Spleen (tissue), 11 donors: ENCODE measurements around the gene HEG1. TPM values are rescaled to one million over a fixed set of nuclear protein-coding genes. Genes with fewer than 3 reads are reported as not detected.

ENCODE experiments used
- DNase-seq: peaks from one replicate; pipeline ENCODE4 v3.0.0-alpha.2; 2020
- H3K27ac ChIP-seq, 8 donors: fragments of 200-600 bp; sonication (generic) in 7 of 8; 1 replicate in 4 of 8; 2 replicates in 4 of 8; pipeline versions ENCODE4 v1.5.0 to v1.8.0; 2016 to 2021; ENCODE audit warnings: inconsistent platforms in 4 of 8, mild to moderate bottlenecking in 4 of 8, moderate library complexity in 1 of 8
- H3K27me3 ChIP-seq, 7 donors: fragments of 200-600 bp; sonication (generic) in 6 of 7; replicated peaks in 1 of 7; 1 replicate in 4 of 7; 2 replicates in 3 of 7; pipeline versions ENCODE4 v1.5.0 to v1.8.0; 2016 to 2021; ENCODE audit warnings: inconsistent platforms in 3 of 7, mild to moderate bottlenecking in 1 of 7
- H3K36me3 ChIP-seq, 6 donors: fragments of 200-600 bp; sonication (generic) in 5 of 6; 1 replicate in 4 of 6; 2 replicates in 2 of 6; pipeline versions ENCODE4 v1.5.0 to v1.8.0; 2016 to 2021; ENCODE audit warnings: inconsistent platforms in 2 of 6
- H3K4me1 ChIP-seq, 6 donors: fragments of 200-600 bp; sonication (generic) in 5 of 6; 1 replicate in 3 of 6; 2 replicates in 3 of 6; pipeline versions ENCODE4 v1.5.0 to v1.8.0; 2016 to 2021; ENCODE audit warnings: inconsistent platforms in 3 of 6
- H3K4me3 ChIP-seq, 8 donors: fragments of 200-600 bp; sonication (generic) in 7 of 8; 1 replicate in 4 of 8; 2 replicates in 4 of 8; pipeline versions ENCODE4 v1.5.0 to v1.8.0; 2016 to 2021; ENCODE audit warnings: inconsistent platforms in 4 of 8, mild to moderate bottlenecking in 4 of 8, moderate library complexity in 2 of 8
- H3K9me3 ChIP-seq, 8 donors: fragments of 200-600 bp; sonication (generic) in 7 of 8; 1 replicate in 4 of 8; 2 replicates in 4 of 8; pipeline versions ENCODE4 v1.5.0 to v1.8.0; 2016 to 2021; ENCODE audit warnings: inconsistent platforms in 4 of 8
- POLR2A ChIP-seq, 3 donors: fragments of 450-650 bp; IDR thresholded peaks; one replicate each; pipeline ENCODE4 v1.5.1; 2017; ENCODE audit warnings: antibody characterized with exemption in 3 of 3, mild to moderate bottlenecking in 1 of 3
- POLR2AphosphoS5 ChIP-seq, 3 donors: sonication (generic); formaldehyde crosslinking; IDR thresholded peaks; one replicate each; pipeline ENCODE4 v1.5.1; 2017; ENCODE audit warnings: antibody characterized with exemption in 3 of 3
- WGBS, 5 donors: extraction: QIAGEN DNeasy Blood & Tissue Kit in 3 of 5; methylation state at CpG; one replicate each; pipeline versions ENCODE4 v1.1.5 to v1.1.7; 2013 to 2018; 5-methylcytosine and 5-hydroxymethylcytosine counted together
- intact Hi-C: fragments of 100-400 bp; cut with DNase I; formaldehyde crosslinking; loops from one replicate; pipeline ENCODE4 v1.15.0; 2023; ENCODE audit warnings: low total_unique reads
- polyA plus RNA-seq, 3 donors: library from polyadenylated mRNA; stranded (reverse); fragments of 200-250 nt; gene quantifications; one replicate each; pipeline ENCODE4 v1.2.1, GENCODE V29; 2013
- total RNA-seq, 7 donors: library from RNA; depleted of rRNA in 3 of 7; stranded (reverse); fragments of >200 nt in 3 of 7; fragmentation: NEBNext Ultra II Directional in 4 of 7; extraction: Animal tissue kit (Norgen Biotek cat#: 25700) in 4 of 7; gene quantifications; one replicate each; pipeline versions ENCODE4 v1.1.0 to v1.2.1, GENCODE V29; 2016 to 2021
- TF ChIP-seq, protein P1 (sequence below), 11 experiments: fragments of 200-600 bp in 7 of 11; fragments of 450-650 bp in 4 of 11; sonication (generic) in 4 of 11; IDR thresholded peaks in 8 of 11; conservative IDR thresholded peaks in 3 of 11; 1 replicate in 7 of 11; 2 replicates in 4 of 11; pipeline versions ENCODE4 v1.4.0 to v1.8.0; 2016 to 2021; ENCODE audit warnings: antibody characterized with exemption in 11 of 11, inconsistent platforms in 4 of 11, mild to moderate bottlenecking in 1 of 11
- donor health status: healthy with polysubstance abuse.
- donor health status: DM: no; HTN: no; CAD: no; lungs with moderate emphysema.
- donor health status: DM: no; HTN: no; CAD: no.
- donor health status: Bipolar disorder and iron deficiency.
- donor health status: healthy.
- donor health status: DM: no; HTN: no; CAD: no.
- donor health status: DM: yes; HTN: yes; CAD: no.

Gene HEG1
- total and polyA plus RNA-seq, 10 donors = 3.1 to 87.9 (median 64.7) TPM

DNA sequence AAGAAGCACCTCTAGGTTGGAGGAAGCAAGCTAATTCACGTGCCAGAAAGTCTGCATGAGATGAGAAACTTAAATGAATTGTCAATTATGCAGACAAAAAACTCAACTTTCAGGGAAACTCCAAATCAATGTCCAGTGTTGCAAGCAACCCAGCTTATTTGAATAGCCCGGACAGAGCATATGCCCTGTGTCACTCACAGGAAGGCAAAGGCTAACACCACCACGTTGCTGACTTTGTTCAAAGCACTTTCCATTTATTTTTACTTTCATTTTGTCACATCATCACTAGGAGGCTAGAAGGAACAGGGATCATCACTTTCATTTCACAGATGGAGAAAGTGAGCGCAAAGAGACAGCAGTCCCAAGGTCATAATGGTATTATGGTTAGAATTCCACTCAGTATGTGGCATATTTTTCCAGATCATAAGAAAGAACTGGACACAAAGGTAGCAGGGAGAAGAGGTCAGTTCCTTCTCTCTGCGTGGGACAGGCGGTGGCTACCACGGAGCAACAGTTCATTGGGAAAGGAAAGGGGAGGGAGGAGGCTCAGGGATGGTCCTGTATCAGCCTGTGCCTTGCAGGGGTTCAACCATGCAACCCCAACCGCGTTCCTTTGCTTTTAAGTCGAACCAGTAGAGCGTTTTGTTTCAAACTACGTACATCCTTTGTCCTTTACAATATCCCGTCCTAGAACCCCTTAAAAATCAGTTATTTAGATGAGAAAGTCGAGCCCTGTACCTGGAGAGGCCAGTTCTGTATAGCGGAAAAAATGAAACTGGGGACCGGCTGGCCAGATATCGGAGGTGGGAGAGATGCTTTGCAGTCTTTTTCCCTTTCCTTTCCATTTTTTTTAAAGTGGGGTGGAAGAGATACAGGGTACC, 1.1 kb downstream of the HEG1 start:
- intact Hi-C loops = loop anchor here (10.0 kb wide), 2 partner anchors 60 to 90 kb away; no protein-coding TSS in a partner anchor
- H3K27me3 ChIP-seq = peaks cover 0 to 4% (median 0%) of the 10 kb centered on the region in 7 donors
- DNase-seq = peak; percentile 72
- H3K27ac ChIP-seq = peak overlapping the region; percentile 64 to 94 (median 90)
- peak overlapping the region; percentile 71 to 90 (median 76) for H3K4me3 ChIP-seq
- 2 to 4% (median 2%) methylated on average over 17 of the region's 17 CpGs for WGBS, 5 donors
- TF ChIP-seq, protein P1, sequence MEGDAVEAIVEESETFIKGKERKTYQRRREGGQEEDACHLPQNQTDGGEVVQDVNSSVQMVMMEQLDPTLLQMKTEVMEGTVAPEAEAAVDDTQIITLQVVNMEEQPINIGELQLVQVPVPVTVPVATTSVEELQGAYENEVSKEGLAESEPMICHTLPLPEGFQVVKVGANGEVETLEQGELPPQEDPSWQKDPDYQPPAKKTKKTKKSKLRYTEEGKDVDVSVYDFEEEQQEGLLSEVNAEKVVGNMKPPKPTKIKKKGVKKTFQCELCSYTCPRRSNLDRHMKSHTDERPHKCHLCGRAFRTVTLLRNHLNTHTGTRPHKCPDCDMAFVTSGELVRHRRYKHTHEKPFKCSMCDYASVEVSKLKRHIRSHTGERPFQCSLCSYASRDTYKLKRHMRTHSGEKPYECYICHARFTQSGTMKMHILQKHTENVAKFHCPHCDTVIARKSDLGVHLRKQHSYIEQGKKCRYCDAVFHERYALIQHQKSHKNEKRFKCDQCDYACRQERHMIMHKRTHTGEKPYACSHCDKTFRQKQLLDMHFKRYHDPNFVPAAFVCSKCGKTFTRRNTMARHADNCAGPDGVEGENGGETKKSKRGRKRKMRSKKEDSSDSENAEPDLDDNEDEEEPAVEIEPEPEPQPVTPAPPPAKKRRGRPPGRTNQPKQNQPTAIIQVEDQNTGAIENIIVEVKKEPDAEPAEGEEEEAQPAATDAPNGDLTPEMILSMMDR (IDR thresholded peaks at IDR 0.05 in 8 of 11, conservative IDR thresholded peaks at IDR 0.05 in 3 of 11) = peak in 3 of 11 experiments; percentile 19 to 31 (median 30)
- TF ChIP-seq POLR2A (IDR thresholded peaks at IDR 0.05) (peak in 1 of 3 donors; percentile 43), POLR2AphosphoS5 (IDR thresholded peaks at IDR 0.05) (peak in 2 of 3 donors; percentile 32 to 50)
- H3K4me1 ChIP-seq = peaks cover 37 to 62% (median 52%) of the 10 kb centered on the region in 6 donors
- no peaks in the 10 kb centered on the region for H3K9me3 ChIP-seq
- peaks cover 0 to 5% (median 0%) of the 10 kb centered on the region in 6 donors for H3K36me3 ChIP-seq

- intact Hi-C loops = loop anchor here (10.0 kb wide), 2 partner anchors 61 to 91 kb away; no protein-coding TSS in a partner anchor
- Histone ChIP-seq H3K27me3 (peaks cover 0 to 4% (median 0%) of the 10 kb centered on the region in 7 donors), H3K4me3 (peak overlapping the region; percentile 71 to 90 (median 76)), H3K36me3 (peaks cover 0 to 5% (median 0%) of the 10 kb centered on the region in 6 donors), H3K9me3 (no peaks in the 10 kb centered on the region), H3K4me1 (peaks cover 37 to 68% (median 52%) of the 10 kb centered on the region in 6 donors), H3K27ac (peak overlapping the region; percentile 64 to 94 (median 90))
- WGBS, 5 donors = 62 to 81% (median 78%) methylated on average over 7 of the region's 7 CpGs
- DNase-seq = no peak
- TF ChIP-seq POLR2A (IDR thresholded peaks at IDR 0.05) (no peak), POLR2AphosphoS5 (IDR thresholded peaks at IDR 0.05) (no peak)
- TF ChIP-seq, protein P1 (IDR thresholded peaks at IDR 0.05 in 8 of 11, conservative IDR thresholded peaks at IDR 0.05 in 3 of 11) = no peak
Measured at GRCh38 chr3:125054062-125054448, 1.7 kb downstream of the HEG1 start.

DNA sequence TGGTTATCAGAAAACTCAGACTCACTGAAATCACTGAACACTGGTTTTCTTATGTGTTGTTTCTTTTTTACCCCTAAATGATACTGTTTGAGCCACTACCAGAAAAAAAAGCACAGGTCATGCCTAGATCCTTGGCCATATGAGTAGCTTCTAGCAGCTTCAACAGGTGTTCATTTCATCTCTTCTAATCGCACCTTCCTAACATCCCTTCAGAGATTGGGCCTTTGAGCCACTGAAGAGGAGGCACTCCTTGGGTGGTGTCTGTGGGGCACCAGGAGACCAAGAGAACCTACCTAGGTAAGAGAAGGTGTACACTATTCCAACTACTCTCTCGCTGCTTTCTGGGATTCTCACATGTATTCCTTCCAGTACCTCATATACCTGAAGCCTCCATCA, 2.5 kb downstream of the HEG1 start:
- no peak for TF ChIP-seq POLR2A (IDR thresholded peaks at IDR 0.05)
- TF ChIP-seq, protein P1 (IDR thresholded peaks at IDR 0.05 in 8 of 11, conservative IDR thresholded peaks at IDR 0.05 in 3 of 11) = no peak
- TF ChIP-seq POLR2AphosphoS5 (IDR thresholded peaks at IDR 0.05) = no peak
- DNase-seq = peak; percentile 23
- H3K27ac ChIP-seq = peak overlapping the region; percentile 71 to 94 (median 90)
- H3K4me1 ChIP-seq = peaks cover 37 to 75% (median 55%) of the 10 kb centered on the region in 6 donors
- intact Hi-C loops = loop anchor here (10.0 kb wide), 2 partner anchors 61 to 91 kb away; no protein-coding TSS in a partner anchor
- peak overlapping the region in 2 of 8 donors; percentile 73 to 90 for H3K4me3 ChIP-seq
- peaks cover 0 to 5% (median 0%) of the 10 kb centered on the region in 6 donors for H3K36me3 ChIP-seq
- H3K27me3 ChIP-seq = peaks cover 0 to 4% (median 0%) of the 10 kb centered on the region in 7 donors
- 87 to 97% (median 88%) methylated on average over 2 of the region's 2 CpGs for WGBS, 5 donors
- no peaks in the 10 kb centered on the region for H3K9me3 ChIP-seq
